Measurements from ENCODE around the gene NUDT4.

Gene NUDT4

DNA sequence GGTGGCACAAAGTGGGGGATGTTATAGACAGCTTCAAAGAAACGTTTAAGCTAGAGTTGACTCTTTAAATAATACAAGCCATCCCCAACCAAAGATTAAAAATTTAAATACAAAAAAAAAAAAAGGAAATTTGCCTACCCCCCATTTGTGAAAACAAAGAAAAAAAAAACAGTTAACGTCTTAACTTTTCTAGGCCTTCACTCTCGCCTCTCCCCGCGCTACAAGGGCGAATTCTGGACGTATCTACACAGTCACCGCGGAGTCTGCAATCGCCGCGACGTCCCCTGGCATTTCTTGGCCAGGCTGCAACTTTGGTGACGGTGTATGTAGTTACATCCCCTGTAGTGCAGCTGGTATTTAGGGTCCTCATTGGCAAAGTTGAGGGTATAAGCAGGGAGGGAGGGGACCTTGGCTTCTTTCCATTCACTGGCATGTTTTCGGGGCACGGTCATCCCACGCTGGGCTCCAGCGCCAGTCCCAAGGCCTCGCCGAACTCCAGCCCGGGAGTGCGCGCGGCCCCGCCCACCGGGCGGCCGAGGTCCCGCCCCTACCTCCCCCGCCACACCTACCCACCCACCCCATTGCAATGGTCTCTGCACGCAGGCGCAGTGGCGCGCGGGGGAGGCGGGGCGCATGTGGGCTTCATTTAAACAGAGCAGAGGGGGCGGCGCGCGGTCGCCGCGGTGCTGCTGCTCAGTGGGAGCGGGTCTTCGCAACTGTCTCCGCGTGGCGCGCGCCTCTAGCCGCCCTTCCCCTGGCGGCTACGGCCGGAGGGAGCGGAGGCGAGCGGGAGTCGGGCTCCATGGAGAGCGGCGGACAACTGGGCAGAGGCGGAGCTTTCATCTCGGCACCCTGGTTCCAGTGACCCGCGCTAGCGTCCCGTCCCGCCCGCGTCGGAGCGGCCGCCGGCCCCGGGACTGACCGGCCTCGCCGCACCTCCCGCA is at the start of gene NUDT4:
Gene NUDT4, plus strand, starts transcription at position 674 of the 944 bp plus-strand sequence. CDS start 398 bp downstream, outside the sequence.
- peak; percentile 47 to 97 (median 92) for DNase-seq

DNA sequence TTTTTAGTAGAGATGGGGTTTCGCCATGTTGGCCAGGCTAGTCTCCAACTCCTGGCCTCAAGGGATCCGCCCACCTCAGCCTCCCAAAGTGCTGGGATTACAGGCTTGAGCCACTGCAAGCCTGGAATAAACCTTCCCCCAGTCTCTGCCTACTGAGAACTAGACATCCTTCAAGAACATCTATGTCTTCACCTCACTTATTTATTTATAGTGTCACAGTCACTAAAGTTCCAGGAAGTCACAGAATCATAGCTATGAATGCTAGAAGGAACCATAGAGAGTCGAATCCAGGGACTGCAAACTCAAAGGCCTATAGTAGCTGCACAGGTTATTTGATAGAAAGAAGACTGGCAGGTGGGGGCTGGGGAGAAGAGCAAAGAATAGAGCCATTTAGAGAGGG is 44.7 kb upstream of the NUDT4 start:
- no peak for DNase-seq

DNA sequence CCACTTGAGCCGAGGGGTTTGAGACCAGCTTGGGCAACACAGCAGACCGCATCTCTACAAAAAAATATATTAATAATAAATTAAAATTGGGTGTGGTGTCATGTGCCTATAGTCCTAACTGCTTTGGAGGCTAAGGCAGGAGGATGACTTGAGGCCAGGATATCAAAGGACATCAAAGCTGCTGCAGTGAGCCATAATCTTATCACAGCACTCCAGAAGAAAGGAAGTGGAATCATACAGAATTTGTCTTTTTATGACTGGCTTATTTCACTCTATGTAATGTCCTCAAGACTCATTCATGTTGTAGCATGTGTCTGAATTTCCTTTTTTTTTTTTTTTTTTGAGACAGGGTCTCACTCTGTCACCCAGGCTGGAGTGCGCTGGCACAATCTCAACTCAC is 43.9 kb upstream of the NUDT4 start:
- no peak for DNase-seq

DNA sequence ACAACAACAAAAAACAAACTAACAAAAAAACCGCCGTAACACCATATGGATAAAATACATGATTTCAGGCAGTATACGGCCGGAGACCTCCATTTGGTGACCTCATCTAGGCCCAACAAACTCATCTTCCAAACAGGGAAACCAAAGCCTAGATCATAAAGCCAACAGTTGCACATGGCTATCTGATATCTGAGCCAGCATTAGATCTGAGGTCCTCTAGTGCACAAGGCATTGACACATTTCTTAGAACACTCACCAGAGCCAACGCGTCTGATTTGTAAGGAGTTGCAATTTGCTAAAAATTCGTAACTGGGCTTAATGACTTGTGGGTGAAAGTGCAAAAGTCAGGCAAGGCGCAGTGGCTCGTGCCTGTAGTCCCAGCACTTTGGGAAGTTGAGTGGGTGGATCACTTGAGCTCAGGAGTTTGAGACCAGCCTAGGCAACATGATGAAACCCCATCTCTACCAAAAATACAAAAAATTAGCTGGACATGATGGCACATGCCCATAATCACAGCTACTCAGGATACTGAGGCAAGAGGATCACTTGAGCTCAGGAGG is 42.0 kb upstream of the NUDT4 start:
- no peak for DNase-seq

DNA sequence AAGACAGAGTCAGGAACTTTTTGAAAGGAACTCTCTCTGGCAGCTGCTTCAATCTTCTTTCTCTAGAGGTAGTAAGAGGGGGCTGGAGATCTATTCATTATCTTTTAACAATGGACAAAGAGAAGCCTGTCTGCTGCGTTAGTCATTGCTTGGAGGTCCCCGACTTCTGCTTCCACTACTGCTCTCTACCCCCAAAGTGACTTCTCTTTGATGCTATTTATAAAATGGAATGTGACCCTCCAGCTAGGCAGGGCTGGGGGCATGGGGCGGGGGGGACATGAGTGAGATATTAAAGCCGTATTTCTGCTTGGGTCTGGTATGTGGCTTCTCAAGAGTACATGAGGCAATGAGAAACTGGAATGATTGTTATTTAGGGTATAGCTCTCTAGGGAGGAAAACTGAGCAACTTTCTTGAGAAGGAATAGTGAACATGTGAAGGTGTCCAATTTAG is 41.4 kb upstream of the NUDT4 start:
- peak in 1 of 14 donors; percentile 5 for DNase-seq

DNA sequence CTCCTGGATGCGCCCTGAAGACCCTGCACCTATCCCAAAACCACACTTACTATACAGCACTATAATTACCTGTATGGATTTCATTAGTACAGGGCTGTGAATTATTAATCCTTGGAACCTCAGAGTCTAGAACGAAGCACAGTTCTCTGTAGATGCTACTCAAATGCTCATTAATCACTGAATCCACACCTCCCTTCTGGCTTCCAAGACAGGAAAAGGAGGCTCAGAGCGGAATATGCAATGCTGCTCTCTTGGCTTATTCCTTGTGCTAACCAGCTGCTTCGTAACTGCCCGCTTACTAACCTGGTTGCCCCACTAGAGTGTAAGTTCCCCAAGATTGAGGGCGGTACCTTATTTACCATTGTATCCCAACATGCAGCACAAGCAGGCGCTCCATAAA is 39.1 kb upstream of the NUDT4 start:
- no peak for DNase-seq

DNA sequence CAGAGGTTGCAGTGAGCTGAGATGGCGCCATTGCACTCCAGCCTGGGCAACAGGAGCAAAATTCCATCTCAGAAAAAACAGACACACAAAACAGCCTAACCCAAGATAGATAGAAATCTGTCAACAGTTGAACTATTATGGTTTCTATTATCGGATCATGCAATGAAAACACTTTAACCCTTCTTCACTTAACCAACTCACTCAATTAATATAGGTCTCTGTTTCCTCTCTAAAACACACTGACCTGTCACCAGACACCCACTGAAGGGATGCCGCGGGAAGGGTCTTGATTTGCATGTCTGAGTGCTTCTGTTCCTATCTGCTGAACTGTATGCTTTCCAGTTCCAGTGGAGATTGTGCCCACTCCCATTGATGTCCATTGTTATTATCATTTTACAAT is 38.0 kb upstream of the NUDT4 start:
- DNase-seq: no peak

DNA sequence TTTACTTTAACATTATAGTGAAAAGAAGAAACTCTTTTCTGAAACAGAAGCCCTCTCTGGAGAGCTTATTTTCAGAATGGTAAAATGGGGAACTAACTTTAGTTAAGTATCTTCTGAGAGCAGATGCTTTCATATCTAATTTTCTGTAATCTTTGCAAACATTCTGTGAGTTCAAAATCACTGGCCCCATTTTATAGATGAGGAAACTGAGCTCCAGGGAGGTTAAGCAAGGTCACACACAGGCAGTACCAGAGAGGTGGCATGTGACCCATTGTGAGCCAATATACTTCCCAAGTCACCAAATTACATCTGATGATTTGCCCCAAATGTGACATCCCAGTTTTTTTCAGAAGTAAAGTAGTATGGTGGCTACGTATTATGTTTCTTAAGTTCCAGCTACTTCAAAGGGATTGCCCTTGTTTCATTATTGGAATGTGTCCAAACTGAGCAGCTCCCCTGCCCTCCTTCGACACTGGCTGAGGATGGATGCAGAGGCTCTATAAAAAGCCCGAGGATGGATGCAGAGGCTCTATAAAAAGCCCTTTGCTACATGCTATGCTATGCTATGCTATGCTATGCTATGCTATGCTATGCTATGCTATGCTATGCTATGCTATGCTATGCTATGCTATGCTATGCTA is 36.2 kb upstream of the NUDT4 start:
- no peak for DNase-seq

DNA sequence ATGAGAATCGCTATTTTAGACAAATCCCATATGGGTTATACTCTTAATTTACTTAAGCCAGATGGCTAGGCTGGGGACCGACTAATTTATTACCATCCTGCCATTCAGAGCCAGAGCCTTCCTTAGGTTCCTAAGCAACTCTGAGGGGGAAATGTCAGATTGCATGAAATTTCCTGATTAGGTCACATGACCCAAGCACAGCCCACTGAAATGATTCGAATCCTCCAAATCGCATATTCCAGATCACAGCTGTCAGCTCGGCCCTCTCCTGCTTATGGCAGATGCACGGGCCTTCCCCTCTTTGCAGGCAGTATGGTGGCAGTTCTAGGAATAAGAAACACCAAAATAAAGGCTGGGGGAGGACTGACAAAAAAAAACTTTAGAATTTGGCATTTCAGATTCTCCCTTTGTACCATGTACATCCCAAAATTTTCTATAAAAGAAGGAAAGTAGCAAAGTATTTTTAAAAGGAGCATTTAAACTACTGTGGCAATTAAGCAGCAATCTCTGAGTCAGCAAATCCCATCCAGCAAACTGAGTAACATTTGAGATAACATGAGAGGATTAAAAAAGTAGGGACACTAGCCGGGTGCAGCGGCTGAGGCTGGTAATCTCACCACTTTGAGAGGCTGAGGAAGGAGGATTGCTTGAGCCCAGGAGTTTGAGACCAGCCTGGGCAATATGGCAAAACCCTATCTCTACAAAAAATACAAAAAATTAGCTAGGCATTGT is 30.5 kb upstream of the NUDT4 start:
- no peak for DNase-seq

DNA sequence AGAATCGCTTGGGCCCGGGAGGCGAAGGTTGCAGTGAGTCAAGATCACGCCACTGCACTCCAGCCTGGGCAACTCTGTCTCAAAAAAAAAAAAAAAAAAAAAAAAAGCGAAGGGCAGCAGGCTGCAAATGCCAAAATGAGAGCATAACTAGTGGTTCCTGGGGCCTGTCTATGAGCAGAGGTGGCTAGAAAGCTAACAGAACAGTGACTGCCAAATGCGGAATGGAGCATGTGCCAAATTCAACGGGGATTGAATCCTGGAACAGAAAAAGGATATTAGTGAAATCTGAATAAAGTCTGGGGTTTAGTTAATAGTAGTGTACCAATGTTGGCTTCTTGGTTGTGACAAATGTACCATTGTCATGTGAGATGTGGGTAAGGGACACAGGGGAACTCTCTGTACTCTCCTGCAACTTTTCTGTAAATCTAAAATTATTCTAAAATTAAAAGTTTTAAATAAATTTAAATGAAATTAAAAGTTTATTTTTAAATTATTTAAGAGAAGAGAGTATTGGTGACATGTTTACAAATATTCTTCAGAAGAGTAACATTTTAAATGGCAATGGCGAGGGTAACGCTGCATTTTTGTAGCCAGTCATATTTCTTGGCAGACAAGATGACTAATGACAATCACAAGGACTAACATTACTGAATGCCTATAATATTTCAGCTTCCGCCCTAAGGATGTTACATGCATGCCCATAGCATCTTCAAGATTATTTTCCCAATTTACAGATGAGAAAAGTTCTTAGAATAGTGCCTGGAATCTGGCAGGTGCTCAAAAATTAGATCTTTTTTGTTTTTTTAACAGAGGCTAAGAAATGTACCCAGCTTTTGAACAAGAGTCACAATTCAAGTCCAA is 28.9 kb upstream of the NUDT4 start:
- peak in 1 of 14 donors; percentile 3 for DNase-seq

DNA sequence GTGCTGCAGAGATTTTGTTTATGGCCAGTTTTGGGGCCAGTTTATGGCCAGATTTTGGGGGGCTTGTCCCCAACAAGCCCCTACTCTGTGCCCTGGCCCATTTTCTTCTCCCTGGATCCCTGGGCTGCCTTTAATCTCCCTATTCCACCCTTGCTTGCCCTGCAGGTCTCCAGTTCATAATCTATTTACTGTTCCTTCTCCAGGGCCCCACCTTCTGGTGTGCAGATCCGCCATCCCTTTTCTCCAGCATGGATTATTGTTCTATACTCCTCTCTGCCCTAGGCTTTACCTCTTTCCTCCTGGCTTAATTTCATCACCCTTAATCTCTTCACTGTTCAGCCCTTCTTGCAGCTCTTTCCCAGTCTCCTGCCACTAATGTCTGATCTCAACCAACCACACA is 26.0 kb upstream of the NUDT4 start:
- DNase-seq: no peak

DNA sequence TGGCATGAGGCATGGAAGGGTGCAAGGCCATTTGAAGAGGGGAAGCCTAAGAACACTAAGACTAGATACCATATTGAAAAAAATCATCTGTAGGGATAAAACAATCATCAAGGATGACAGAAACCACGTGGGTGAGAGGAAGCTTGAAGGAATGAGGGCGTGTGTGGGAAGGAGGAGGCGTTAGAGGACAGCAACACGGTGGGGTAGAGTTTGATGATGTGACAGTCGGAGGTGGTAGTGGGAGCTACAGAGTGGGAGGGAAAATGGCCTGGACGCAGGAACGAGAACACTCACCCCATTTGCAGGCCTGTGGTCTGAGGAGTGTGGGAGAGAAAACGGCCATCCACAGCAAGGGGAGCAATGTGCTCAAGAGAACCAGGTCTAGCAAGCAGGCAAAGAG is 25.4 kb upstream of the NUDT4 start:
- DNase-seq: no peak

DNA sequence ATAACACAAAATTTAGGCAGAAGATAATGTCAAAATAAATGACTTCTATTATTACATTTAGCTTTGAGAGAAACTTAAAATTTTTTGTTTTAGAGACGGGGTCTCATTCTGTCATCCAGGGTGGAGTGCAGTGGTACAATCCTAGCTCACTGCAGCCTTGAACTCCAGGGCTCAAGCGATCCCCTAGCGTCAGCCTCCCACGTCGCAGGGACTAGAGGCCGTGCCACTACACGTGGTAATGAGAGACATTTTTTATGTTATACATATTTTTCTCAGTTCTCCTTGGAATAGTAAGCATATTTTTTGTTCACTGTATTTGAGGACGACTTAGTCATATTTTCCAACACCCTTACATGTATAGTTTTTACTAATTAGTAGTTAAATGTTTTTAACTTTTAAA is 21.5 kb upstream of the NUDT4 start:
- DNase-seq: no peak

DNA sequence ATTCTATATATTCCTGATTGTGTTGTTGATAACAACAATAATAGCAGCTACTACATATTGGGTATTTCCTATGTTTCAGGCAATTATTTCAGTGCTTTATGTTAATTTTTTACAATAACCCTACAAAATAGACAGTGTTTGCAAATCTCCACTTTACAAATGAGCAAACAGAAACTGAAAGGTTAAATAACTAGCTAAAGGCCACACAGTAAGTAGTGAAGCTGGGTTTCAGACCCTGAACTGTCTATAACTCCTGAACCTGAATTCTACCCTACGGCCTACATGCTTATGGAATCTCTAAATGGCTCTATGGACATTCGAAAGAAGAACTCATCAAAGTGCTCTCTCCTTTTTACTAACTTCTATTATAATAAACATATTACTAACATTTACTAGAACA is 19.7 kb upstream of the NUDT4 start:
- no peak for DNase-seq

DNA sequence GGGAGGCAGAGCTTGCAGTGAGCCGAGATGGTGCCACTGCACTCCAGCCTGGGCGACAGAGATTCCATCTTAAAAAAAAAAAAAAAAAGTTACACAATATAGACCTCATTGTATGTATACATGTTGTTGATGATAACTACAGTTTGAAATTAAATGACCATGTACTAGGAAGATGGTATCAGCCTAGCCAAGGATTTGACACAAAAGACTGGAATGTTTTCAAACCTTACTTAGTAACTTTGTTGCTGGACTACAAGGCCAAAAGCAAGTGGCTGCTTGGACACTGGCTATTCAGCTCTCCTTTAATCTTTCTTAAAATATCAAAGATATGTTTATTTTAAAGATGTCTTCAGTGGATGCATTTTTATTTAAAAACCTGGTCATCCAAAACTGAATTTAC is 18.9 kb upstream of the NUDT4 start:
- no peak for DNase-seq

DNA sequence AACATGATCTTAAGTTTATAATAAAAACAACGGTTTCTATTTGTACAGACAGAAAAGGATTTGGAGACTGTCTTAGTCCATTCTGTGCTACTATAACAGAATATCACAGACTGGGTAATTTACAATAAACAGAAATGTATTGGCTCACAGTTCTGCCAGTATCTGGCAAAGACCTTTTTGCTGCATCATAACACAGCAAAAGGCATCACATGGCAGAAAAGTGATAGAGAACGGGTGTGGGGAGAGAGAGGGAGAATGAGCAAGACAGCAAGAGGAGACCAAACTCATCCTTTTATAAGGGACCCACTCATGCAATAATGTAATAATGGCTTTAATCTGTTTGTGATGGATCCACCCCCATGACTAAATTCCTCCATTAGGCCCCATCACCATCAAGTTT is 17.0 kb upstream of the NUDT4 start:
- no peak for DNase-seq

DNA sequence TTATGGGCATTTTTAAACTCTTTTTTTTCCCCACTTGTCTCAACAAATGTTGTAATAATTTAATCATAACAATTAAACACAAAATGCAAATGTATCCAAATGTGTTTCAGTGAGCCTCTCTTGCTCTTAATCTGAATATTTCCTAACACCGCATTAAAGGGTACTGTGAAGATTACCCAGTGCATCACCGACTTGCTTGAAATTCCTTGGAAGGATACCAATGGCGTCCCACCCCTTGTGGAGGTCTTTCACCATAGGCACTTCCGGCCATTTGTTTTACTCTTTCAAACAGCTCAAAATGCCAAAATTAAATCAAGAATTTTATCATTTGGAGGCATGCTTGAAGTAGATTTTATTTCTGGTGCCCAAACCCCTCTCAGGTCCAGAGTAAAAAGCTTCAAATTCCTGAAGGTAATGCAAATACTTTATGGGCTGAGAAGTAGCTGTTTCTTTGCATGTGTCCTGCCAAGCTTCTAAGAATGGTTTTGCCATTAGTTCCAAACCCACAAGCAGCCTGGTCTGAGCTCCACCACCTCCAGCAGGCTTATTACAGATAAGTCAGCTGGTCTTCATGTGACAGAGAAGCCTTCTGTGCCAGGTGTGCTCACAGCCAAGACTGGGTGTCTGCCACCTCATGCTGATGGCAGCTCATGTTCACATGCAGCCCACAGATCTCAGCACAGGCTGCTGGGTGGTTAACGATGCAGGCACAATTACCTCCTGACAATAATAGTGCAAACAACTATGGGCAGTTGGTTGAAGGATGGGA is 16.4 kb upstream of the NUDT4 start:
- DNase-seq: no peak

DNA sequence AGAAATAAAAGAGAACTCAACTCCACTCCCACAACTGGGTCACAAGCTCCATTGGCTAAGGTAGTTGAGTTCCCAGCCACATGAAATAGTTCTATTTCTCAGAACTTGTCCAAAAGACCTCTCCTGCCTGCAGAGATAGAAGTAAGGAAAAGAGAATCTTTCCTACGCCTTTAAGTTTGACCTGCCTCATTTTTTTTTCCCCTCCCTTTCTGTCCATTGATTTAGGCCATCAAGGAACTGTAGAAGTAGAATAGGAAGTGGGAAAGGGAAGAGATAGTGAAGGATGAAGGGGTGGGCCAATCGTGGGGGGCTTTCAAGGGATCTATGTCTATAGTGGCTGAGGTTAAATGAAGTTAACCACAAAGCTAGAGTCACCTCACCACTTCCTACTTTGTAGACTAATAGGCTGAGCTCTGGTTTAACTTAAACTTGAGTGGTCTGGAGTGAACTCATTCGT is 13.9 kb upstream of the NUDT4 start:
- DNase-seq: no peak

DNA sequence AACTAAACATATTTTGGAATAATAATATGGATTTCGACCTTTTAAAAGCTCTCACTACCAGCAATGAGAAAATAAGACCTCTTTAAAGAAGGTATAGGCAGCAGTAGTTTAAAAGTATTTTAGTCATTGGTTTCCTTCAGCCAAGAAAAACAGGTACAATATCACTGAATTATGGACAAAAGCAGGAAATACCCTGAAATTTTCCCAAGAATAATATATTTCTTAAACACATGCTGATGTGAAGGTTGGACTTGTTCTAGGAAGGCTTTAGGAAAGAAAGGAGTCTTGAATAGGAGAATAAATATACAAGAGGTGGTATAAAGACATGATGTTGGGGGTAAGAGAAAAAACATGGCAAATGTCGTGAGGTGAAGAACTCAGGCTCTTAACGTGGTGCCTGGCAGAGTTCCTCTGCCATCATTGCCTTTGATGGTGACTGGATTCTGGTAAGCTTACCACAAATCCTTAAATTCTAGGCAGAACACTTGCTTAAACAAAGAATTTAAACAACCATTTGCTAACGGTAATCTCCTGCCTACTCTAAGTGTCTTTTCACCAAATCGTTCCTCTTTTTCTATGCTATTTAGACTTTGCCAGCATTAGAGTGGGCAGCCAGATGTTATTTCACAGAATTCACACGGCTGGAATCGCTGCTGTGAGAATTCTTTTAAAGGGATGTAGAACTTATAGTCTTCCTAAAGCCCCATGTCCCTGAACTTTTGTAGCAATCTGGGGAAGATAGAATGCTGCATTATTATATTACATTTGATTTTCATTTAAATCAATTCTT is 11.9 kb upstream of the NUDT4 start:
- no peak for DNase-seq

DNA sequence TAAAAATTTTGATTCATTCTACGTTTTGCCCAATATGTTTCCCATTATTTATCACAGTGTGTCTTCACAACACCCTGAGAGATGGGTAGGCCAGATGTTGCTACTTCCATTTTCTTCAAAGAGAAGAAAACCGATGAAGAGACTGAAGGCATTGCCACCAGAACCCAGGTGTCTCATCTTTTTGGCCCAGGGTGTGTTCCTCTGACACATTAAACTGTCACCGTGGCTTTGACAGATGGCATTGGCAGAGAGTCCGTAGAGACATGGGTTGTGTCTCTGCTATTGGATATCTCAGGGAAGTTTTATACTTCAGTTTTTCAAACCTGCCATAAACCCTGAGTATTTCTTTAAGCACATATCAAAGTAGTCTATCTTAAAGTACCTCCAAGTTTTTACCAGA is 11.3 kb upstream of the NUDT4 start:
- no peak for DNase-seq

All from C1 segment of cervical spinal cord (tissue), 14 donors.